Measurements from ENCODE around the gene FTO.
"Not testable (repeated sequence)": the region's sequence is repeated elsewhere in the genome, so short reads cannot be mapped to it uniquely, and the experiment has no call there.

FTO gene

GRCh38 chr16:53837426-53837825 lies 133.5 kb downstream of the FTO start:
- DNase-seq, result no peak
- TF ChIP-seq CTCF (IDR thresholded peaks at IDR 0.05; ENCODE audit: low read depth, low read length), result no peak

GRCh38 chr16:53839150-53839549 lies 135.2 kb downstream of the FTO start:
- no peaks in the 10 kb centered on the region for H3K4me1 ChIP-seq
- DNase-seq, result no peak
- H3K9me3 ChIP-seq, result no peaks in the 10 kb centered on the region
- TF ChIP-seq CTCF (IDR thresholded peaks at IDR 0.05; ENCODE audit: low read depth, low read length), result no peak
- H3K27me3 ChIP-seq, result no peaks in the 10 kb centered on the region
- H3K36me3 ChIP-seq, result no peaks in the 10 kb centered on the region
- H3K4me3 ChIP-seq (ENCODE audit: low read depth, low read length), result no peak overlapping the region

More at GRCh38 chr16:53837426-53837825, 133.5 kb downstream of the FTO start:
- Histone ChIP-seq H3K4me1 (no peaks in the 10 kb centered on the region), H3K36me3 (no peaks in the 10 kb centered on the region), H3K9me3 (no peaks in the 10 kb centered on the region), H3K4me3 (ENCODE audit: low read depth, low read length) (no peak overlapping the region), H3K27me3 (no peaks in the 10 kb centered on the region)

- DNase-seq, result no peak
- no peak for TF ChIP-seq CTCF (IDR thresholded peaks at IDR 0.05; ENCODE audit: low read depth, low read length)
- H3K27me3 ChIP-seq, result no peaks in the 10 kb centered on the region
- no peaks in the 10 kb centered on the region for H3K4me1 ChIP-seq
- H3K36me3 ChIP-seq, result no peaks in the 10 kb centered on the region
- H3K9me3 ChIP-seq, result no peaks in the 10 kb centered on the region
- no peak overlapping the region for H3K4me3 ChIP-seq (ENCODE audit: low read depth, low read length)
Measured at GRCh38 chr16:53840456-53840855, 136.5 kb downstream of the FTO start.

- Histone ChIP-seq H3K4me3 (ENCODE audit: low read depth, low read length) (no peak overlapping the region), H3K4me1 (no peaks in the 10 kb centered on the region), H3K9me3 (no peaks in the 10 kb centered on the region), H3K36me3 (peaks cover 4% of the 10 kb centered on the region; the same call in 1 of the 2 replicates), H3K27me3 (no peaks in the 10 kb centered on the region)
- DNase-seq, result no peak
- TF ChIP-seq CTCF (IDR thresholded peaks at IDR 0.05; ENCODE audit: low read depth, low read length), result no peak
Measured at GRCh38 chr16:53841884-53842283, 137.9 kb downstream of the FTO start.

- H3K36me3 ChIP-seq, result peaks cover 4% of the 10 kb centered on the region; the same call in 1 of the 2 replicates
- no peaks in the 10 kb centered on the region for H3K27me3 ChIP-seq
- no peak for TF ChIP-seq CTCF (IDR thresholded peaks at IDR 0.05; ENCODE audit: low read depth, low read length)
- no peak for DNase-seq
- H3K4me1 ChIP-seq, result no peaks in the 10 kb centered on the region
- H3K9me3 ChIP-seq, result no peaks in the 10 kb centered on the region
- no peak overlapping the region for H3K4me3 ChIP-seq (ENCODE audit: low read depth, low read length)
Measured at GRCh38 chr16:53843084-53843483, 139.1 kb downstream of the FTO start.

GRCh38 chr16:53844804-53845203 lies 140.8 kb downstream of the FTO start:
- Histone ChIP-seq H3K4me1 (no peaks in the 10 kb centered on the region), H3K36me3 (peaks cover 4% of the 10 kb centered on the region; the same call in 1 of the 2 replicates), H3K27me3 (no peaks in the 10 kb centered on the region), H3K9me3 (no peaks in the 10 kb centered on the region), H3K4me3 (ENCODE audit: low read depth, low read length) (no peak overlapping the region)
- TF ChIP-seq CTCF (IDR thresholded peaks at IDR 0.05; ENCODE audit: low read depth, low read length), result no peak
- DNase-seq, result no peak

- H3K9me3 ChIP-seq; H3K4me1 ChIP-seq; H3K4me3 ChIP-seq (ENCODE audit: low read depth, low read length); H3K27me3 ChIP-seq; DNase-seq; H3K36me3 ChIP-seq: not testable (repeated sequence)
Measured at GRCh38 chr16:53846549-53846948, 142.6 kb downstream of the FTO start.

Measured in BE2C (cell line).